ENCODE data around the gene FAM118A.
"Not testable (repeated sequence)": the region's sequence is repeated elsewhere in the genome, so short reads cannot be mapped to it uniquely, and the experiment has no call there.

FAM118A gene

DNA sequence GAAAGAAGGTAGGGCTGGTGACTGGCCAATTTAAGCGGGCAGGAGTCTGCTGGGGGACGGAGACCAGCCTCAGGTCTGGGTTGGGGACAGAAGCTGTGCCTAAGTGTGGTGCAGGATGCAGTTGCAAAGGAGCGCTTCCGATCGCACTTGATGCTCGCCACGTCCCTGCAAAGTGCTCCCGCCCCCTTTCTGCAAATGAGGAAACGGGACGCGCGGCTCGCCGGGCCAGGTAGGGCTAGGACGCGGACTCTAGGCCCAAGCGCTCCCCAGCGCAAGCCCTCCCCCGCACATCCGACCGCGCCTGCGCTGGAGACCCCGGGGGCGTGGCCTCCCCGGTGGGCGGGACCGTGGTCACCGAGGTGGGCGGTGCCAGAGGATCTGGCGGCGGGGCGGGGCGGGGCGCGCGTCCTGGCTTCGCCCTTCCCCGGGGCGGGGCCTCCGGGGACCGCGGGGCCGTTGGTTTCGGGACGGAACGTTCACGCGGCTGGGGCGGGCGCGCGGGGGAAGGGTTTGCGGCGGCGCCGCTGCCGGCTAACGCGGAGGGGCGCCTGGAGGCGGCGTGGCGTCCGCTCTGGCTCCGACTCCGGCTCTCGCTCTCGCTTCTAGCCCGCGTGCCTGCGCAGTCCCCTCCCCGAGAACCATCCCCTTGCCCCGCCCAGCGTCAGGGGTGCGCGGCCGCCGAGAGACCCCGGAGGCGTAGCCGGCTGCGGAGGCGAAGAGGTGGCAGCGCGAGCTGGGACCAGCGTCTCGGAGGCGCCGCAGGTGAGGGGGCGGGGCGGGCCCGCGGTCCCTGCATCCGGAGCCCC lies at the start of gene FAM118A:
TSS of gene FAM118A (plus strand) at position 513 of the 806 bp plus-strand sequence. CDS start 12,446 bp downstream, outside the sequence.
- no peaks in the 10 kb centered on the region for H3K9me3 ChIP-seq (ENCODE audit: control insufficient read depth in 1 of 2, low read length in 2 of 2)
- no peaks in the 10 kb centered on the region for H3K27me3 ChIP-seq (ENCODE audit: low read depth, low read length)
- H3K4me3 ChIP-seq (ENCODE audit: low read depth in 1 of 2, low read length in 2 of 2): peak within 1 kb of the TSS; percentile 74 to 86
- peaks cover 5 to 18% of the 10 kb centered on the region in 2 donors for H3K4me1 ChIP-seq (ENCODE audit: control insufficient read depth in 1 of 2, insufficient read depth in 2 of 2, low read length in 2 of 2)
- peak within 1 kb of the TSS; percentile 69 for H3K27ac ChIP-seq (ENCODE audit: low read length)
- no peaks in the 10 kb centered on the region for H3K36me3 ChIP-seq (ENCODE audit: control insufficient read depth in 1 of 2, insufficient read depth in 2 of 2, low read length in 2 of 2)

DNA sequence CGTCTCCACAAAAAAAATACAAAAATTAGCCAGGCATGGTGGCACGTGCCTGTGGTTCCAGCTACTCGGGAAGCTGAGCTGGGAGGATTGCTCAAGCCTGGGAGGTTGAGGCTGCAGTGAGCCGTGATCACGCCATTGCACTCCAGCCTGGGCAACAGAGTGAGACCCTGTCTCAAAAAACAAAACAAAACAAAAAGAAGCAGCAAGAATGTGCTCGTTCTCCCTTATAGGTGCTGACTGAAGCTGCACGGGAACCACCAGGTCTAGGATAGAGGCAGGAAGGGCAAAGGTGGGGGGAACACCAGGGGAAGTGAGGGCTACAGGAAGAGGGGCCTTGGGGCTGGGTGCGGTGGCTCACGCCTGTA lies 49.4 kb upstream of the FAM118A start:
- not testable (repeated sequence) for H3K9me3 ChIP-seq (ENCODE audit: control insufficient read depth in 1 of 2, low read length in 2 of 2); H3K36me3 ChIP-seq (ENCODE audit: control insufficient read depth in 1 of 2, insufficient read depth in 2 of 2, low read length in 2 of 2); H3K27me3 ChIP-seq (ENCODE audit: low read depth, low read length); H3K27ac ChIP-seq (ENCODE audit: low read length); H3K4me3 ChIP-seq (ENCODE audit: low read depth in 1 of 2, low read length in 2 of 2)
- H3K4me1 ChIP-seq (ENCODE audit: control insufficient read depth in 1 of 2, insufficient read depth in 2 of 2, low read length in 2 of 2): peaks cover 3 to 13% of the 10 kb centered on the region in 2 donors

DNA sequence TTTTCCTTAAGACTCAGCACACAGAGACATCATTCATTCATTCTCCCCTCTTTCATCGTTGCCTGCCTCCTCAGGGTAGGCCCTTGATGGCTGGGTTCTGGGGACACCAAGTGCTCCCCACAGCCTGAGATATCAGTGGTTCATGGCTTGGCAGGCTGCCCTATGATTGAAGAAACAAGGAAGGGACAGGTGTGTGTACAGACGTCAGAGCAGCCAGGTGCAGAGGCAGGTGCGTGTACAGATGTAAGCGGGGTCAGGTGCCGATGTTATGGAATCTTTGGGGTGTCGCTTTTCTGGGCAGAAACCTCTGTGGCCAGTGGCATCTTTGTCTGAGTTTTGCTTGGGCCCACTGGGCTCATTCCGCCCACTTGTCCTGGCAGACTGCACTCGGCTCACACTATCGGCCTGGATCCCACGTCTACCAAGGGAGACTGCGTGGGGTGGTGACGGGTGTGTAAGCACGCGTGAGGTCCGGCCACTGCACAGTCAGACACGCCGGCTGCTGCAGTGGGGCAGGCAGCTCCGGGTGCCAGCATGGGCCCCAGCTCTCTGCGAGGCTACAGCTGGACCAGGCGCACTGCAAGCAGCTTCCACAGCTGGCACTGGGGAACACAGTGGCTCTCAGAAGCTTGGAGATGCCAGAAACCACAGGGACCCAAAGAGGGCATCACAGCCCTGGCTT lies 48.2 kb upstream of the FAM118A start:
- H3K36me3 ChIP-seq (ENCODE audit: control insufficient read depth in 1 of 2, insufficient read depth in 2 of 2, low read length in 2 of 2): no peaks in the 10 kb centered on the region
- H3K4me3 ChIP-seq (ENCODE audit: low read depth in 1 of 2, low read length in 2 of 2): no peak overlapping the region
- no peak overlapping the region for H3K27ac ChIP-seq (ENCODE audit: low read length)
- peaks cover 3 to 13% of the 10 kb centered on the region in 2 donors for H3K4me1 ChIP-seq (ENCODE audit: control insufficient read depth in 1 of 2, insufficient read depth in 2 of 2, low read length in 2 of 2)
- H3K9me3 ChIP-seq (ENCODE audit: control insufficient read depth in 1 of 2, low read length in 2 of 2): no peaks in the 10 kb centered on the region
- no peaks in the 10 kb centered on the region for H3K27me3 ChIP-seq (ENCODE audit: low read depth, low read length)

DNA sequence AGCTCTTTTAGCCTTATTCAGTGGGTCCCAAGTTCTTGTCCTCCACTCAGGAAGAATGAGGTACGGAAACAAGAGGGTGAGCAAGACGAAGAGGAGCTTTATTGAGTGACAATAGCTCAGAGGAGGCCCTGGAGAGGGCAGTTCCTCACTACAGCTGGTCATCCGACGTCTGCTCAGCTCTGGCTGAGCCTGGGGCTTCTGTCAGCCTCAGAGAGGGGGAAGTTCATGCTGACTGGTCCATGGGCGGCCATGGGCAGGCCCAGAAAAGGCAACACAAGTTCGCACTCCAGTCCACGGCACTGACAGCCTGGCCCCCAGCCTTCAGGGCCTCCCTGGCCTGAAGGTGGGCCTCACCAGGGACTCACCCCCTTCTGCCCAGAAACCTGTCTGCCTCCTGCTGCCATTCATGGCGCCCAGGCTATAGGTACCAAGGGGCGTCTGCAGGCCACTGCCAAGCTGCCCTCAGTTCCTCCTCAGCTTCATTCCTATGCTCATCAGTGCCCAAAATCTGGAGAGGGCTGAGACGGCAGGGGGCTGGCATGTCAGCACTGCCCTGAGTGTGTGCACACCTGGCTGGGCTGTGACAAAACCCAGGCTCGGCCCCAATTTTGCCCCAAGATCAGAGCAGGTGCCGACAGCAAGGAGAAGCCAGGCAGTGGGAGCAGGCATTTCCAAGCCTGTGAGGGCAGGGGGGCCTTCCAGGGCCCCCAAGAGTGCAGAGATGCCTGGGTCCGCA lies 47.4 kb upstream of the FAM118A start:
- H3K4me3 ChIP-seq (ENCODE audit: low read depth in 1 of 2, low read length in 2 of 2): no peak overlapping the region

DNA sequence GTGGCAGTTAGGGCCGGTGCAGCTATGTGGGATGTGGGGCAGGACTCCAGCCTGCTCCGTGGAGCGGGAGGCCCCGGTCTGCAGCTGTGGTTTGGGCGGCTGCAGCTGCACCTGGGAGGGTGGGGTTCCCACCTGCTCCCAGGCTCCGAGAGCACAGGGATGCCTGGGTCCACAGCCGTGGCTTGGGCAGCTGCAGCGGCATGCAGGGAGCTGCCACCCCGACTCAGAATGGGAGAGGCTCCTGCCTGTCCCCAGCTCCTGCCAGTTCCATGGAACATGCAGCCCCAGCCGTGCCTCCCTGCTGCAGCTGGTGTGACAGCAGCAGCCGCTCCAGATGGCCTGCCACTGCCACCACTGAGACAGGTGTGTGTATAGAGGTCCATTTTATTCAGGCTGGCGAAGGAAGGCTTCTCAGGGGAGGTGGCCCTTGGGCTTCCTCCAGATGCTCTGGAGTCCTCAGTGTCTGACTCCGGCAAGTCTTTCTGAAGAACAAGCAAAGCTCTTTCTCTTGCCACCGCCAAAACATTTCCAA lies 46.7 kb upstream of the FAM118A start:
- no peak overlapping the region for H3K27ac ChIP-seq (ENCODE audit: low read length)
- no peaks in the 10 kb centered on the region for H3K36me3 ChIP-seq (ENCODE audit: control insufficient read depth in 1 of 2, insufficient read depth in 2 of 2, low read length in 2 of 2)
- H3K4me3 ChIP-seq (ENCODE audit: low read depth in 1 of 2, low read length in 2 of 2): no peak overlapping the region
- peaks cover 3 to 15% of the 10 kb centered on the region in 2 donors for H3K4me1 ChIP-seq (ENCODE audit: control insufficient read depth in 1 of 2, insufficient read depth in 2 of 2, low read length in 2 of 2)
- no peaks in the 10 kb centered on the region for H3K27me3 ChIP-seq (ENCODE audit: low read depth, low read length)
- no peaks in the 10 kb centered on the region for H3K9me3 ChIP-seq (ENCODE audit: control insufficient read depth in 1 of 2, low read length in 2 of 2)

More for the DNA sequence above, 47.4 kb upstream of the FAM118A start:
- Histone ChIP-seq H3K27me3 (ENCODE audit: low read depth, low read length) (no peaks in the 10 kb centered on the region), H3K9me3 (ENCODE audit: control insufficient read depth in 1 of 2, low read length in 2 of 2) (no peaks in the 10 kb centered on the region), H3K36me3 (ENCODE audit: control insufficient read depth in 1 of 2, insufficient read depth in 2 of 2, low read length in 2 of 2) (no peaks in the 10 kb centered on the region), H3K27ac (ENCODE audit: low read length) (no peak overlapping the region), H3K4me1 (ENCODE audit: control insufficient read depth in 1 of 2, insufficient read depth in 2 of 2, low read length in 2 of 2) (peaks cover 3 to 13% of the 10 kb centered on the region in 2 donors)

DNA sequence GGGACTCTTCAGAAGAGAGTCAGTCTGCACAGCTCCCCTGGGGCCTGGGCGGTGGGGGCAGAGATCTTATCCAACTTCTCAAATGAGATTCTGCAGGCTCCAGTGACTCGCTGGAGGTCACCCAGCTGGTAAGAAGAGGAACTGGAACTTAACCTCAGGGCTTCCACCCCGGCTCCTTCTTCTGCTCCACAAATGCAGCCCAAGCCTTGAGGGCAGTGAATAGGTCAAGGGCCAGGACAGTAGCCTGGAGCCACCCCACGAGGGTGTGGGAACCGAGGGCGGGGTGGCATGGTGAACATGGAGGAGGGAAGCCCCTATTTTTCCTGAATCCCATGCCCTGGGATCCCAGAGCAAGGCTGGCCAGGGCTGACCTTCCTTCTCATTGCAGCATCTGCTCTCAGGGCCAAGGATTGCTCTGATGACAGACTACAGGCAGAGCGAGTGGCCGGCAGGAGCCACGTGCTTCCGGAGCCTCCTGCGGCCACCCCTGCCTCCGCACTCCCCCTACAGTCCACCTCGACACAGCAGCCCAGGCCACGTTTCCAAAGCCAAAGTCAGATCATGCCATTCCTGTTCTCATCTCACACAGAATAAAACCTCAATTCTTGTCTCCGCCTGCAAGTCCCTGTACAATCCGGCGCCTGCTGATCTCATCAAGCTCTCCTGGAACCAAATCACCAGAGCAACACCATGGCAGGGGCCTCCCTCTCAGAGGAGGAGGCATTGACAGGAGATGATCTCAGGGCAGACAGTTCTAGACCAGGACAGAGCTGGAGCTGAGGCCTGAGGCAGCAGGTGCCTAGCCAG lies 46.1 kb upstream of the FAM118A start:
- Histone ChIP-seq H3K36me3 (ENCODE audit: control insufficient read depth in 1 of 2, insufficient read depth in 2 of 2, low read length in 2 of 2) (no peaks in the 10 kb centered on the region), H3K4me1 (ENCODE audit: control insufficient read depth in 1 of 2, insufficient read depth in 2 of 2, low read length in 2 of 2) (peaks cover 3 to 19% of the 10 kb centered on the region in 2 donors), H3K9me3 (ENCODE audit: control insufficient read depth in 1 of 2, low read length in 2 of 2) (no peaks in the 10 kb centered on the region), H3K27me3 (ENCODE audit: low read depth, low read length) (no peaks in the 10 kb centered on the region), H3K4me3 (ENCODE audit: low read depth in 1 of 2, low read length in 2 of 2) (no peak overlapping the region), H3K27ac (ENCODE audit: low read length) (peak overlapping the region; percentile 43)

DNA sequence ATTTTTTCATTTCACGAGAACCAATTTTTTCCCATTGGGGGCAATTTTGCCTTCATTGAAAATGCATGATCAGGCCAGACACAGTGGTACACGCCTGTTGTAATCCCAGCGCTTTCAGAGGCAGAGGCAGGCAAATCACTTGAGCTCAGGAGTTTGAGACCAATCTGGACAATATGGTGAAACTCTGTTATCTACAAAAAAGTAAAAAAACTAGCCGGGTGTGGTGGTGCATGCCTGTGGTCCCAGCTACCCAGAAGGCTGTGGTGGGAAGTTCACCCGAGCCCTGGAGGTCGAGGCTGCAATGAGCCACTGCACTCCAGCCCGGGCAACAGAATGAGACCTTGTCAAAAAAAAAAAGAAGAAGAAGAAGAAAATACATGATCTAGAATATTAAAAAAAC lies 44.2 kb upstream of the FAM118A start:
- Histone ChIP-seq H3K4me3 (ENCODE audit: low read depth in 1 of 2, low read length in 2 of 2) (no peak overlapping the region), H3K27me3 (ENCODE audit: low read depth, low read length) (no peaks in the 10 kb centered on the region), H3K9me3 (ENCODE audit: control insufficient read depth in 1 of 2, low read length in 2 of 2) (no peaks in the 10 kb centered on the region), H3K36me3 (ENCODE audit: control insufficient read depth in 1 of 2, insufficient read depth in 2 of 2, low read length in 2 of 2) (no peaks in the 10 kb centered on the region), H3K27ac (ENCODE audit: low read length) (no peak overlapping the region), H3K4me1 (ENCODE audit: control insufficient read depth in 1 of 2, insufficient read depth in 2 of 2, low read length in 2 of 2) (peaks cover 7 to 30% of the 10 kb centered on the region in 2 donors)

DNA sequence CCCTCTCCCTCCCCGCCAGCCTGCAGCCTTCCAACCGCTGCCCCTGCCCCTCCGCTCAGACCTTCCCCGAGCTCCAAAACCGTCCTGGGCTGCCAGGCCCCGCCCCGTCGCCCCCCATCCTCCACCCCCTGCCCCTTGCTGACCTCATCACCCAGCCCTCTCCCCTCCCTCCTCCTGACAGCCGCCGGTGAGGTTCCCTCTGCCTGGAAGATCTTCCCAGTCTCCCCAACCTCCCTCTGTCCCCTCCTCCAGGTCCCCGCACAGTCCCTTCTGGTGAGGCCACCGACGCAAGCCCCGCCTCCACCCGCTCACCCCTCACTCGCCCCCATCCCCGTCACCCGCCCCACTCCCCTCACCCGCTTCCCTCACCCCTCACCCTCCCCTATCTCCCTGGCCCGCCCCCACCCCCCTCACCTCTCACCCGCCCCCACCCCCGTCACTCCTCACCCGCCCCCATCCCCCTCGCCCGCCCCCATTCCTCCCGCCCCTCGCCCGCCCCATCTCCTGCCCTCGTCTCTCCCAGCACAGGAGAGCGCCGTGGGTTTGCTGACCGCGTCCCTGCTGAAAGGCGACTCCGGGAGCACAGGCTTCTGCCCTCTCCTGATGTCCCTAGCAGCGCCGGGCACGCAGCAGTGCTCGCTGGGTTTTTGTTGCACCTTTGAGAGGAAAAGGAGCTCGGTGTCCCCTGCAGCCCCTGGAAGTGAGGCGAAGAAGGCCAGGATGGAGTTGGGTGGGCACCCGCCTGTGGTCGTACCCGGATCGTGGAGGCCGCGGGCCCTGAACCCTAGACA lies 41.4 kb upstream of the FAM118A start:
- Histone ChIP-seq H3K36me3 (ENCODE audit: control insufficient read depth in 1 of 2, insufficient read depth in 2 of 2, low read length in 2 of 2) (no peaks in the 10 kb centered on the region), H3K27ac (ENCODE audit: low read length) (no peak overlapping the region), H3K9me3 (ENCODE audit: control insufficient read depth in 1 of 2, low read length in 2 of 2) (no peaks in the 10 kb centered on the region), H3K27me3 (ENCODE audit: low read depth, low read length) (no peaks in the 10 kb centered on the region), H3K4me1 (ENCODE audit: control insufficient read depth in 1 of 2, insufficient read depth in 2 of 2, low read length in 2 of 2) (peaks cover 7 to 34% of the 10 kb centered on the region in 2 donors), H3K4me3 (ENCODE audit: low read depth in 1 of 2, low read length in 2 of 2) (peak overlapping the region; percentile 71 to 83)

DNA sequence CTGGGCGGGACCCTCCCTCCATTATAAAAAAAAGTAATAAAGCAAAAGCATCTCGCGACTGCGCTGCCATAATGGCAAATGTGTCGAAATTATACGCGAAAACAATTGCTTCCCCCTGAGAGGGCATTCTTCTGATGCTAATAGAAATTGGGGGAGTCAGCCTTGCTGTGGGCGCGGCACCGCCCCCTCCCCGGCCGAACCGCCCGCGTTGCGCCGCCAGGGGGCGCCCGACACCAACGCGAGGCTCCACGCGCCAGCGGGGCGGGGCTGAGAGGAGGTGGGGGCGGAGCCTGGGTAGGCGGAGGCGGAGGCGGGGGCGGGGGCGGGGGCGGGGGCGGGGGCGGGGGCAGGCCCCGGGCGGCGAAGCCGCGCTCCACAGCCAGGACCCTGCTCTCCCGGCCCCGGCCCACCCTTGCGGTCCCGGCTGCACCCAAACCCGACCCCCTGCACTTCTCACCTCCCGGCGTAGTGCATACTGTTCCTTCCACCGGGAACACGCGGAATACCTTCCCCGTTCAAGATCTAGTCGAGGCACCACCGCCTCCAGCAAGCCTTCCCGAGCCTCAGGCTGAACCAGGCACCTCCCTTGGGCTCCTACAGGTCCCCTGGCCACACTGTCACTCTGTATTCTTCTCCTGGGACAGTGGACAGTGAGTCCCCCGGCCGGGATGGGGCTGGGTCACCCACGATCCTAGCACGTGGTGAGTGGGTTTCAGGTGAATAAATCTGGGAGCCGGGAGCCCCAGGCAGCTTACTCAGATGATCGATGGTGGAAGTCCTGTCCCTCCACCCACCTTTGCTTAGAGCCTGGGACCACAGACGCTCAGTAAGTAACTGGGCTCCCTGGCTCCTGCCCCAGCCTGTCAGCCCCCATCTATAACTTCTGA lies 40.5 kb upstream of the FAM118A start:
- H3K27ac ChIP-seq (ENCODE audit: low read length): no peak overlapping the region
- peaks cover 5 to 30% of the 10 kb centered on the region in 2 donors for H3K4me1 ChIP-seq (ENCODE audit: control insufficient read depth in 1 of 2, insufficient read depth in 2 of 2, low read length in 2 of 2)
- peak overlapping the region; percentile 71 to 83 for H3K4me3 ChIP-seq (ENCODE audit: low read depth in 1 of 2, low read length in 2 of 2)
- H3K36me3 ChIP-seq (ENCODE audit: control insufficient read depth in 1 of 2, insufficient read depth in 2 of 2, low read length in 2 of 2): no peaks in the 10 kb centered on the region
- no peaks in the 10 kb centered on the region for H3K9me3 ChIP-seq (ENCODE audit: control insufficient read depth in 1 of 2, low read length in 2 of 2)
- no peaks in the 10 kb centered on the region for H3K27me3 ChIP-seq (ENCODE audit: low read depth, low read length)

All from muscle layer of duodenum (tissue), 2 donors.